GM19239 (cell line): ENCODE results near the gene PSTPIP2.
"Not testable (repeated sequence)": the region's sequence is repeated elsewhere in the genome, so short reads cannot be mapped to it uniquely, and the experiment has no call there.

ENCODE experiments used
- DNase-seq: peaks from one replicate; pipeline ENCODE4 v3.0.0; 2011; ENCODE audit warnings: low spot score; ENCODE audit not compliant: insufficient read length
- FAIRE-seq: peaks from 2 replicates; lab custom pipeline; 2011; peaks lifted over from hg19 to GRCh38; lab: Jason Lieb, UNC

PSTPIP2 gene

DNA sequence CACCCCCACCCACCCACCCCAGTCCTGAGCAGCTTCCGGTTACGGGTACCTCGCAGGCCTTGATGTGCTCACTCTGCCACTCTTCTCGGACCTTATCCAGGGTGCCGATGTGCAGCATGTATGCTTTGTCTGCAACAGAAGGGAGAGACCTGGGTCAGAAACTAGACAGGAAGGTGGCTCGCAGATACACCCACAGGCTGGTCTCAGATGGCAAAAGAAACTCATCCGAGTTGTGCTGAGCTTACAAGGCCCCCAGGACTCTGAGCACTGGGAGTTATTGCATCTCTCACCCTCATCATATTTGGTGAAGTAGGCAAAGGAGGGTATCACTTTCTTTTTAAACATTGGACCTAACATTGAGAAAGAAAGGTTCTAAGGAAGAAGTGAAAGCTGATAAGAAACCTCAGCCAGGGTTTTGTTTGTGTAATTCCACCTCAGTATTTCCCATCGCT, 74.3 kb downstream of the PSTPIP2 start:
- DNase-seq (no peak), FAIRE-seq (peak; percentile 28)

DNA sequence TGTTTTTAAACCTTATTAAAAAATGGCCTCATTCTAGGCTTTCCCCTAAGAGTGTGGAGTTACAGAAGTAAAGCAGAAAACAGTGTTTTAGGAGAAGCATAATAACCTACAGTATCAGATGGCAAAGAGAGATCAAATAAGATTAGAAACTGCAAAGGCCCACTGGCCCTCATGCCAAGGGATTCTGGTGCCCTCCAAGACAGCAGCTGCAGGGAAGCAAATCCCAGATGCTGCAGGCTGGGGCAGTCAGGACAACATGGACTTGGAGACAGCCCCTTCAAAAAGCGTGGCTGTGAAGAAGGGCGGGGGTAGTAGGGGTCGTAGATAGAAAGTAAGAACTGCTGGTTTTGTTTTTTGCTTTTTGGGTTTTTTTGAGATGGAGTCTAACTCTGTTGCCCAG, 76.6 kb downstream of the PSTPIP2 start:
- no peak for FAIRE-seq
- no peak for DNase-seq

DNA sequence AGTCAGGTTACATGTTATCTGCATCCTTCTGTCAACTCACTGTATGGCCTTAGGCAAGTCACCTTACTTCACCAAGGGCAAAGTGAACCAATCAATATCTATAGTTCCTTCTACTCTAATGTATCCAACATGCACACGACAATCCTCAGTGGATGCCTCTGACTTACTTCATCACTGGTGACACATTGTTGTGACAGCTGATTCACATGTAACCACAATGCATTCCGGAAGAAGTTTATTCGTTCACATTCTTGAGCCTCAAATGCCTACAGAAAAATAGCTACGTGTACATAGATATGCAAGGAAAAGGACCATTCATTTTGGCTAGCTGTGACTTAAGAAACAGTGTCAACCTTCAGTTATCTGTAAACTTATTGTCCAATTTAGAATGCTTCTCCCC, 78.6 kb downstream of the PSTPIP2 start:
- no peak for FAIRE-seq
- no peak for DNase-seq

DNA sequence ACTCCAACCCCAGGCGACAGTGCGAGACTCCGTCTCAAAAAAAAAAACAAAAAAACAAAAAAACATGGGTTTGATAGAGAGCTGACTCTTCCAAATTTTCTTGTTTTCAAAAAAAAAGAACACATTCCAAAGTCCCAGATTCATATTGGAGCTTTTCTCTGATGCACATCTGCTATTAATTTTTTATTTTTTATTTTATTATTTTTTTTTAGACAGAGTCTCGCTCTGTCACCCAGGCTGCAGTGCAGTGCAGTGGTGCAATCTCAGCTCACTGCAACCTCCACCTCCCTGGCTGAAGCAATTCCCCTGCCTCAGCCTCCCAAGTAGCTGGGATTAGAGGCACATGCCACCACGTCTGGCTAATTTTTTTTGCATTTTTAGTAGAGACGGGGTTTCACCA, 79.5 kb downstream of the PSTPIP2 start:
- DNase-seq, FAIRE-seq: not testable (repeated sequence)

DNA sequence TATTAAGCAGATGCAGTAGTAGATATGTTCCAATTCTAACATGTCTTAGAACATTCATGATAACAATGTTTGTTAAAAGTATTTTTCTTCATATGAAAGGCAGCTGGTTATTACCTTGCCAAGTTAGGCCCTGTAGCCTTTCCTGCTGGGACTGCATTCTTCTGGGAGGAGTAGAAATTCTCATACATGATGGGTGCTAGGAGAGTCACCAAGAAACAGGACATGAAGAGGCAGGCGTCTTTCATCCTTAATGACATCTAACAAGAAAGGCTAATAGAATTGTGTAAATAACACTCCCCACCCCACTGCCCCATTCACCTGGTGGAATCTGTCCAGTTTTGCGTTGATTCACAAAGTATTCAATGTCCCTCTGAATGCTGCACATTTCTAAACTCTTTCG, 80.3 kb downstream of the PSTPIP2 start:
- FAIRE-seq (no peak), DNase-seq (no peak)

DNA sequence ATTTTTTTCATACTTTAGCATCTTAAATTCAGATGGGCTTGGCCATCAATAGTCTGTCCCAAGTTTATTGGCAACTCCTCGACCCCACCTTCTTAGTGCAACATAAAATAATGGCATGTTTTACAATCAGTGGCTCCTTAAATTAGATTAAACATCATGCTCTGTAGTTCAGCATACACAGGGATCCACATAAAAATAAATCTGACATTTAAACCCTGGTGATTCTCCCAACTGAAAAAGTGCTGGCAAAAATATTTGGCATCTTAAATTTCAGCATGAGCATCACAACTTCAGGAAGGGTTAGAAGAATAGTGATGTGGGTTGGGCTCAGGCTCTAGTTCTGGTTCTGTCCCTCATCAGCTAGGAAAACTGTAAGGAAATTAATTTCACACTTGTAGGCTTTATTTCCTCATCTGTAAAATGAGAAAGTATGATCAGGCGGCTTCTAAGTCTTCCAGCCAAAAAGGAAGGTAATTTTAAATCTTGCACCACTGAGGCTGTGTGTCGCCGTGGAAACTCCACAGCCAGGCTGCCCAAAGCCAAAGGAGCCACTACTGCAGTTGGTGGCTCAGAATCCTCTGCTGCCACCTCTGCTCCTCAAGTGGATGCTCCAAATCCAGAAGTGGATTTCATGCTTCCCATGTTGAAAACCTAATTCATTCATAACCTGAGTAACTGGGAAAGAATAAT, 87.4 kb downstream of the PSTPIP2 start:
- FAIRE-seq (no peak), DNase-seq (no peak)

DNA sequence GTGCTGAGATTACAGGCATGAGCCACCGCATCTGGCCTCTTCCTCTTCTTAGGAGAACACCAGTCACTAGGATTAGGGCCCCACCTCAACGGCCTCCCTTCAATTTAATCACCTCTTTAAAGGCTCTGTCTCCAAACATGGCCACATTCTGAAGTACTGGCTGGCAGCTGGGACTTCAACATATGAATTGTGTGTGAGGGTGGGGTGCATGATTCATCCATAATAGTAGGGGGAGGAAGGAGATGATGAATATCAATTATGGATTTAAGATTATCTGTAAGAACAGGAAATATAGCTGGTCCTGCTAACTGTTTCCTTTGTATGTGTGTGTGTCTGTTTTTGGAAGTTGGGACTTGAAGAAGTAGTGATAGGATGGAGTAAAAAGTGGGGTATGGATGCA, 90.2 kb downstream of the PSTPIP2 start:
- DNase-seq: no peak
- no peak for FAIRE-seq

DNA sequence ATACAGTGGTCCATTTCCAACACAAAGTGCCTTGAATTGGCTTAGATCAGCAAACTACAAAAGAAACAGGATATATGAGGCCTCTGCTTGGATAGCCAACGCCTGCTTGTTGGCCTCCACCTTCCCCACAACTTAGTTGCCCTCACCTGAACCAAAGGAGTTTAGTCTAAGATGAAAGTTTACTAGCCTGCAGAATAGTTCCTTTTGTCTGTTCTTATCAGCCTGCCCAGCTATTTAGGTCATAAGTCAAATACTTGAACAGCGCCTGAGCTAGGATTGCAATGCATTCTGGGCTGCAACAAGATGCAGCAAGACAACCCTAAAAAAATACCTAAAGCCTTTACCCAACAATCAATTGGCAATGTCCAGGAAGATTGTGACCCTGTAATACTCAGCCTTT, 91.8 kb downstream of the PSTPIP2 start:
- no peak for DNase-seq
- no peak for FAIRE-seq

DNA sequence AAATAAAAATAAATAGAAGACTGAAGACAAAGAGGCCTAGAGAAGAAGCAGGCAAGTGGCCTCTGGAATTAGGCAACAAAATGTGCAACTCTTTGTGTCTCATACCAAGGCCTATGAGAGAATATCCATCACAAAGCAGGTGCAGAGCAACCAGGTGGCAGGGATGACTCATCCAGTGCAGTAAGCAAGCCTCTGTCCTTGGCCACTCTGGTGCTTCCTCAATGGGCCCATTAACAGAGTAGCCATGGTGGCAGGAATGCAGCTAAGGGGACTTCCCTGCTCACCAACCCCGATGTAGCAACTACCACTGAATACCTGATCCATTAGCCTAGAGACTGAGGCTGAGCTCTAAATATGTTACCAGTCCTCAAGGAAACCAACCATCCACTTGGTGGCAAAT, 94.0 kb downstream of the PSTPIP2 start:
- no peak for DNase-seq
- no peak for FAIRE-seq

DNA sequence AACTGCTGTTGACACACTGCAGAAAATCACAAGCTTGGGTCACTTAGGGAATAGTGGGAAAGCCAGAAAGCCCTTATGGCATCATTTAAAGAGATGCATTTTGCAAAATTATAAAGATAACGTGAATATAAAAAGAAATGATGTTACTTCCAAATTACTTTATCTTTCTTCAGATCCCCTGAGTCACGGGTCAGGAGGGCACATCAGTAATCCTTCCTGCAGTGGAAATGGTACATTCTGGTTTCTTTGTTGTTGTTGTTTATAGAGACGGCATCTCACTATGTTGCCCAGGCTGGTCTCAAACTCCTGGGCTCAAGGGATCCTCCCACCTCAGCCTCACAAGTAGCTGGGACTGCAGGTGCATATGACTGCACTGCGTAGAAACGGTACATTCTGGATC, 95.1 kb downstream of the PSTPIP2 start:
- DNase-seq (no peak), FAIRE-seq (no peak)

DNA sequence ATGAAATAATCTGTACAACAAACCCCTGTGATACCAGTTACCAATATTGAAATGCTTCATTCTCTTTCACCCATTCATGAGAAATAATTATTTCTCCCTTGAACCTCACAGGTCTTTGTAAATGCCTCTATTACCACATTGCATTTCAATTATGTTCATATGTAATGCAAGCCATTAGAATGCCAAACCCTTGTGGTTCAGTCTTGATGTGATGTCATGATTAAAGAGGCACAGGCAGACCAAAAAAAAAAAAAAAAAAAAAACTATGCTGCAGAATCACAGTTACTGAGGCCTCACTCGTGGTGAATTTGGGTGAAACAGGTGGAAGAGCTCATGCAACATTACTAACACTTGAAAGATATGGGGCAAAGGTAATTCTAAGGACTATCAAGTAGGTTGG, 95.5 kb downstream of the PSTPIP2 start:
- FAIRE-seq (no peak), DNase-seq (no peak)

DNA sequence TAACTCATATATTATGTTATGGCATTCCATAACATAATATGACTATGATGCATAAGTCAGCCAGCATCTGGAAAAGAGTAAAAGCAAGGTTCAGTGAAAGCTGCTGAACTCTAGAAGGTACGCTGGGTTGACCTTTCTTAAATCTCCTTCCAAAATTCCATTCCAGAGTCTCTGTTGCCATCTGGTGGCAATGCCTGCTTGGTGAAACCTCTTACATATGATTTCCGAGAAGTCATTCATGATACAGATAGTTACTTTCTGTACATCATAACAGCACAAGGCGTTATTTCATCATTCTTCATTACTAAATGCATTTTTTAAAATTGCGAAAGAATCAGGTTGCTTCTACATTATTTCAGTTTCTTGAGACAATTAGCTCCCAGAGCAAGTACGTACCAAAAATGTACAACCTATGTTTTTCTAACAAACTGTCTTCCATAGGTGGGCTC, 97.9 kb downstream of the PSTPIP2 start:
- FAIRE-seq (peak; percentile 57), DNase-seq (no peak)

DNA sequence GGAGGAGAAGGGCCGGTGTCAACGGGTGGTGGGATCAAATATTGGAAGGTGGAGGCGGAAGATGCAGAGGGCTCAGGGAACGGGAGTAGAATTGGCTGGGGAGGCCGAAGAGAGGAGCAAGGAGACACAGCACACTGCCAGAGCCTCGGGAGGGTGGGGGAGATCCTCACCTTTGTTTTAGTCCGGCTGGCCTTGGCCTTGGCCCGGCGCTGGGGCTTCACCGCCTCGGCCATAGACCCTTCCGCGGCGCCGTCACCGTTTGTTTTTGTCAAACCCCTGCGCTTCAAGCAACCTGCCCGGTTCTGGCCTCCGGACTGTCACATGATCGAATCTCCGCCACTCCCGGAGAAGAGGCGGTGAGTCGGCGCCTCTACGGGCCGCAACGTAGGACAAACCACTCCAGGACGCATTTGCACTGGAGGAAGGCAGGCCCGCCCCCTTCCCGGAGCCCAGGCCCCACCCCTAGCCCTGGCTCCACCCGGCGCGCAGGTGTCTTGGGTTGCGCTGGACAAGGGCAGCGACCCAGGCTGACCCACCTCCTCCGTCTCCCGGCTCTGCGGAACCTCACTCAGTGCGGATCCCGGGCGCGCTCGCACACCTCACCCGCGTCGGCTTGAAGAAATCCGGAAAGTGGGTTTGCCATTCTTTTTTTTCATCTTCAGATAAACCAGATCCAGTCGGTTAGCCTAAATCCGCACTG, 104.9 kb downstream of the PSTPIP2 start, which contains the start of gene EPG5:
Gene EPG5, minus strand, starts transcription at position 323 of the 700 bp plus-strand sequence. Its CDS starts 90 bp downstream, at position 233.
- DNase-seq (peak; percentile 84), FAIRE-seq (peak; percentile 91)

DNA sequence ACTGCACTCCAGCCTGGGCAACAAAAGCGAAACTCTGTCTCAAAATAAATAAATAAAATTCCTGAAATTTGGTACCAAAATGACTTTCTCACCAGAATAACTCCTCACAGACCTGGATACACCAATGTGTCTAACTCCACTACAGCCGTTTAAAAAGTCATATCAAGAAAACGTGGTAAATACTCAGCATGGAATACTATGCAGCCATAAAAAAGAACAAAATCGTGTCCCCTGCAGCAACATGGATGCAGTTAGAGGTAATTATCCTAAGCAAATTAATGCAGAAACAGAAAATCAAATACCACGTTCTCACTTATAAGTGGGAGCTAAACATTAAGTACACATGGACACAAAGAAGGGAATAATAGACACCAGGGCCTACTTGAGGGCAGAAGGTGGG, 107.1 kb downstream of the PSTPIP2 start:
- FAIRE-seq, DNase-seq: not testable (repeated sequence)

DNA sequence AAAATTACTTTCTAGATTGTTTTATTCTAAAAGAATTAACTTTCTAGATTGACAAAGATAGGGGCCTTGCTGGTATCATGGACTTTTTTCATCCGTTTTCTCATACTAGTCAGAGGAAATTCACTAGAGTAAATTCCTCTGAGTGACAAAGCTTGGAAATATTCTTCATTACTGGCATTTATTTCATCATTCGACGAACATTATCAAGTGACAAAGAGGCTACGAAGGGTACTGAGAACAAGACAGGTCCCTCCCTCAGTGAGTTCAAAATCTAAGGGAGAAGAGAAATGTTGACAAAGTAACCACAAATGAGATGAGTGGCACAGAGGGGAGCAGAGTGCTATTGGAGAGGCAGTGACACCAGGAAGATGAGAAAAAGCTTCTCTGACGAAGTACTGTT, 109.2 kb downstream of the PSTPIP2 start:
- DNase-seq: no peak
- FAIRE-seq: no peak

DNA sequence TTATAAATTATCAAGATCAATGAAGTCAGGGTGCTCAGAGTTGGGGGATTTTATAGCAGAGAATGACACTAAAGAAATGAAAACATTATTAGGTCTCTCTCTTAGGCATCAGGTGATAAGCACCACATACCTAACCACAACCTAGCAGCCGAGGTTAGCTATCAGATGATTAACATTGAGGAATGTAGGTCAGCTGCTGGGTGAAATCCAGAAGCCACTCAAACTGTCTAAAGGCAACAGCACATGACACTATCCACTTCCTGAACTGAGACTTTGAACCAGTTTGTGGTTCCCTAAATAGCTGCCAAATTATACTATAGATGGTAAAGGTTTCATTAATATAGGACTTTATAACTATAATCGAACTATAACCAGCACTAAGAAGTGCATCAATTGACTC, 109.6 kb downstream of the PSTPIP2 start:
- FAIRE-seq (no peak), DNase-seq (no peak)

DNA sequence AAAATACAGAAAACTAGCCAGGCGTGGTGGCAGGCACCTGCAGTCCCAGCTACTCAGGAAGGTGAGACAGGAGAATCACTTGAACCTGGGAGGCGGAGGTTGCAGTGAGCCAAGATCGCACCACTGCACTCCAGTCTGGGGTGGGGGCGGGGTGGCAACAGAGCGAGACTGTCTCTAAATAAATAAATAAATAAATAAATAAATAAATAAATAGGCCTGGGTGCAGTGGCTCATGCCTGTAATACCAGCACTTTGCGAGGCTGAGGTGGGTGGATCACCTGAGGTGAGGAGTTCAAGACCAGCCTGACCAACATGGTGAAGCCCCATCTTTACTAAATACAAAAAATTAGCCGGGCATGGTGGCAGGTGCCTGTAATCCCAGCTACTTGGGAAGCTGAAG, 112.6 kb downstream of the PSTPIP2 start:
- not testable (repeated sequence) for DNase-seq, FAIRE-seq

DNA sequence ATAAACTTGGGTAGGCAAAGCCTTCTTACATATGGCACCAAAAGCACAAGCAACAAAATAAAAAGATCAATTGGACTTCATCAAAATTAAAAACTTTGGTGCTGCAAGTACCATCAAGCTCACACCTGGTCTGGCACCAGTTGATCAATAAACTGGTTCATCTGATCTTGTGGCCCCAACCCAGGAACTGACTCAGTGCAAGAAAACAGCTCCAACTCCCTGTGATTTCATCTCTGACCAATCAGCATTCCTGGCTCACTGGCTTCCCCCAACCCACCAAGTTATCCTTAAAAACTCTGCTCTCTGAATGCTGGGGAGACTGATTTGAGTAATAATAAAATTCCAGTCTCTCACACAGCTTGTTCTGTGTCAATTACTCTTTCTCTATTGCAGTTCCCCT, 113.3 kb downstream of the PSTPIP2 start:
- FAIRE-seq (no peak), DNase-seq (no peak)

DNA sequence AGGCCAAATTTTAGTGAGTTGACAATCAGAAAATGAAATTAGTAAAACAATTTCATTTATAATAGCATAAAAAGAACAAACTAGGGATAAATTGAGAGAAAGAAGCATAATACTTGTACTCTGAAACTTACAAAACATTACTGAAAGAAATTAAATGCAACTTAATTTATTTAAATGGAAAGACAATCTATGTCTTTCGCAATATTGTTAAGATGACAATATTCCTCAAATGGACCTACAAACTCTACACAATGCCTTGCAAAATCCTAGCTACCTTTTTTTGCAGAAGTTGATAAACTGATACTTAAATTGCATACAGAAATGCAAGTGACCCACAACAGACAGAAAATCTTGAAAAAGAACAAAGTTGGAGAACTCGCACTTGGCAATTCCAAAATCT, 114.0 kb downstream of the PSTPIP2 start:
- FAIRE-seq (no peak), DNase-seq (no peak)

DNA sequence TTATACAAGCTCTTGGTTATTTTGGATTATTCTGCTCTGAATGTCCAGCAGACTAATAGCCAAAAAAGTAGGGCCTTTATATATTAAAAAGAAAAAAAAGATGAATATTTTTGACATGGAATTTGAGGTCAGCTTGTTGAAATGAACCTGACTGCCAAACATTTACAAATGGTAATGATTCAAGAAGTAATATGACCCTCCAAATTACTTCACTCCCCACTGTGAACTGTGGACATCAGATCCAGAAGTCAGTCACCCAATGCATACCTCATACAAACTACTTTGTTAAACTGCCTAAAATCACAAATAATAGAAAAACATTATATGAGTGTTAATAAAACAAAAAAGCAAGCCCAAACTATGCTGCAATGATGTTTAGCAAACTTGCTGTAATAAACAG, 115.0 kb downstream of the PSTPIP2 start:
- DNase-seq (no peak), FAIRE-seq (no peak)

DNA sequence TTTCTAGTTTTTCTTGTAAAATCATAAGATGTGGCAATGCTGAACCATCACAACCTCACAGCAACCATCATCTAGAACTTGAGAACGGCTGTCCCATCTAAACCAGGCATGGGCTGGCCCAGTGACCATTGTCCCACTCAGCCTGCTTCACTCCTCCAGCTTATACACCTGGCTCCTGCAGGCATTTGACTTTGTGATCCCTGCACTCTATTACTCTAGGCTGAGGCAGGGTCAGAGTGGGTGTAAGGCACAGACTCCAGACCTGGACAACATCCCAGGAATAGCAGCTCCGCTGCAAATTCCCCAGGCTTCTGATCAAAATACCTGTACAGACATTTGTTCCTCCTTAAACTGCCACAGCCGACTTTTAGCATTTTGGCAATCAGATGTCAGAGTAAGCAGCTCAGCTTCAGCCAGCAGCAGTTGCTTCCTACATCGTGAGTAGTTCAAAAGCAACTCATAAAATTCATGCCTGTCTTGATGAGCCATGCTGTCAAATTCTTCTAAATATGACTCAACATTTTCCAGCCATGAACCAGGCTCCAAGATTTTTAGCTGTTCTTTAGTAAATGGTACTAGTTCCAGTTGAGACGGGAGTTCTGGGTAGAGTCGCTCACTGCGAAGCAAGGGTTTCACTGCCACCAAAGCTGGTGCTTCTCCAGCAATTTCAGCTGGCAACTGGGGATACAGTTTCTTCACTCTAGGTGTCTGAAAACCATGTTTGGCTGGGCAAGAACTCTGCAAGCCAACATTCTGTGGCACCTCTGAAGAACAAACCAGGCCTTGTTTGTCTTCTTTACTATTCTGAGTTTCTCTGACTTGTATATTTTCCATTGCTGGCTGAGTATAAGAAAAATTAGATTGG, 117.8 kb downstream of the PSTPIP2 start:
- DNase-seq (no peak), FAIRE-seq (no peak)
